Measurements from ENCODE around the gene NAA11.

The NAA11 gene

GRCh38 chr4:79315891-79316290 is 10.0 kb downstream of the NAA11 start:
- H3K4me3 ChIP-seq (ENCODE audit: low read depth, low read length), result no peak overlapping the region
- no peak for TF ChIP-seq CTCF (IDR thresholded peaks at IDR 0.05; ENCODE audit: low read depth, low read length)

GRCh38 chr4:79311279-79311678 is 14.6 kb downstream of the NAA11 start:
- no peak overlapping the region for H3K4me3 ChIP-seq (ENCODE audit: low read depth, low read length)
- TF ChIP-seq CTCF (IDR thresholded peaks at IDR 0.05; ENCODE audit: low read depth, low read length), result no peak

- TF ChIP-seq CTCF (IDR thresholded peaks at IDR 0.05; ENCODE audit: low read depth, low read length), result no peak
- H3K4me3 ChIP-seq (ENCODE audit: low read depth, low read length), result no peak overlapping the region
Observed at GRCh38 chr4:79308971-79309370, 16.9 kb downstream of the NAA11 start.

GRCh38 chr4:79308137-79308536 is 17.7 kb downstream of the NAA11 start:
- TF ChIP-seq CTCF (IDR thresholded peaks at IDR 0.05; ENCODE audit: low read depth, low read length), result no peak
- H3K4me3 ChIP-seq (ENCODE audit: low read depth, low read length), result no peak overlapping the region

GRCh38 chr4:79306795-79307194 is 19.1 kb downstream of the NAA11 start:
- H3K4me3 ChIP-seq (ENCODE audit: low read depth, low read length), result no peak overlapping the region
- no peak for TF ChIP-seq CTCF (IDR thresholded peaks at IDR 0.05; ENCODE audit: low read depth, low read length)

GRCh38 chr4:79300280-79300679 is 25.6 kb downstream of the NAA11 start:
- no peak overlapping the region for H3K4me3 ChIP-seq (ENCODE audit: low read depth, low read length)
- TF ChIP-seq CTCF (IDR thresholded peaks at IDR 0.05; ENCODE audit: low read depth, low read length), result no peak

GRCh38 chr4:79298484-79298883 is 27.4 kb downstream of the NAA11 start:
- TF ChIP-seq CTCF (IDR thresholded peaks at IDR 0.05; ENCODE audit: low read depth, low read length), result no peak
- no peak overlapping the region for H3K4me3 ChIP-seq (ENCODE audit: low read depth, low read length)
